Keratinocyte (primary cell): Measurements from ENCODE around the gene CCN6.

Experiments
- CTCF ChIP-seq, 3 experiments: IDR thresholded peaks in 1 of 3; conservative IDR thresholded peaks in 1 of 3; optimal IDR thresholded peaks in 1 of 3; 2 replicates in 2 of 3; 3 replicates in 1 of 3; pipeline versions ENCODE3 to v1.5.1; 2011; ENCODE audit warnings: low read length in 3 of 3, mild to moderate bottlenecking in 3 of 3, moderate library complexity in 2 of 3, control low read depth in 1 of 3, inconsistent platforms in 1 of 3; ENCODE audit not compliant: insufficient read depth in 2 of 3; ENCODE audit errors: extremely low read depth in 1 of 3
- EZH2 ChIP-seq: IDR thresholded peaks from one replicate; pipeline ENCODE4 v1.6.1; 2012; ENCODE audit warnings: inconsistent platforms, mild to moderate bottlenecking, low read length, moderate library complexity

- no peak for TF ChIP-seq CTCF (optimal IDR thresholded peaks at IDR 0.05 in 1 of 3, IDR thresholded peaks at IDR 0.05 in 1 of 3, conservative IDR thresholded peaks at IDR 0.05 in 1 of 3; ENCODE audit: extremely low read depth in 1 of 3, insufficient read depth in 2 of 3, low read length in 3 of 3)
- no peak for TF ChIP-seq EZH2
These were observed 63.6 kb downstream of the CCN6 start for GRCh38 chr6:112117554-112117953.
